Measurements from ENCODE around the gene TMEFF1.

DNA sequence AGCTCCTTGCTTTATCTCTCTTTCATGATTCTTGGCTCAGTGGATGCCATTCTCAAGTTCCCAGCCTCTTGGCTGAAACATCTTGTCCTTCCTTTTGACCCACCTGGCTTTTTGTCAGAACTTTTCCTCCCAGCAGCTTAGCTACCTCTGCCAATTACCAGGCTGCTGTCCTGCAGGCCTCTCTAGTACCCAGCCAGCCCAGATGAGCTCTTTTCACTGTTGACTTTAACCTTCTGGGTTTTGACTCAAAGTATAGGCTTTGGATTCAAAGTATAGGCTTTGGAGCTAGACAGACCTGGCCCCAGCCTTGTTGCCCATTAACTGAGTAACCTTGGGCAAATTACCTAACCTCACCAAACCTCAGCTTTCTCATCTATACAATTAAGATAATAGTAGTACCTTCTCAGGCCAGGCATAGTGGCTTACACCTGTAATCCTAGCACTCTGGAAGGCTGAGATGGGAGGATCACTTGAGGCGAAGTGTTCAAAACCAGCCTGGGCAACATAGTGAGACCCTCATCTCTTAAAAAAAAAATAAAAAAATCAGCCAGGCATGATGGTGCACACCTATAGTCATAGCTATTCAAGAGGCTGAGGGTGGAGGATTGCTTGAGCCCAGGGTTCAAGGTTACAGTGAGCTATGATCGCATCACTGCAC lies 6.6 kb upstream of the TMEFF1 start:
- TF ChIP-seq POLR2A (IDR thresholded peaks at IDR 0.05; ENCODE audit: low read length) = no peak
- no peak for TF ChIP-seq GATA1 (IDR thresholded peaks at IDR 0.05; ENCODE audit: low read depth, low read length)
